HG02798 (cell line): ENCODE data around the gene ABHD3.
"Not testable (repeated sequence)": the region's sequence is repeated elsewhere in the genome, so short reads cannot be mapped to it uniquely, and the experiment has no call there.

Experiments
- ATAC-seq: cut with Tn5 transposase; IDR thresholded peaks from one replicate; pipeline ENCODE4 v1.9.1; 2021; ENCODE audit warnings: mild to moderate bottlenecking; ENCODE audit not compliant: unreplicated experiment, poor library complexity

The ABHD3 gene

DNA sequence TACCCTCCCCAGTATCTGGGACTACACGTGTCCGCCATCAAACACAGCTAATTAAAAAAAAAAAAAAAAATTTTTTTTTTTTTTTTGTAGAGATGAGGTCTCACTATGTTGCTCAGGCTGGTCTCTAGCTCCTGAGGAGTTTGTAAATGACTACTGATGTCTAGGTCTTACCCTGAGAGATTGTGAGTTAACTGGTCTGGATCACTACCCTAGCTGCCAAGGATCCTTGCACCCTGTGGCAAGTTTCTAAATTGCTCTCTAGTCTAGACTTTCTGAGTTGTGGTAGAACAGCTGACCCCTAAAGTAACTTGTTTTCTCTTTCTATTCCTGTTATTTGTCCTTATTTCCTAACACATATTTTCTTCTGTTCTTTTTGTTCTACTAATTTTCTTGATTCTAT is 44.5 kb downstream of the ABHD3 start:
- no peak for ATAC-seq

GRCh38 chr18:21656402-21656801 is 48.2 kb downstream of the ABHD3 start:
- no peak for ATAC-seq

- no peak for ATAC-seq
Measured at GRCh38 chr18:21653361-21653760, 51.2 kb downstream of the ABHD3 start.

DNA sequence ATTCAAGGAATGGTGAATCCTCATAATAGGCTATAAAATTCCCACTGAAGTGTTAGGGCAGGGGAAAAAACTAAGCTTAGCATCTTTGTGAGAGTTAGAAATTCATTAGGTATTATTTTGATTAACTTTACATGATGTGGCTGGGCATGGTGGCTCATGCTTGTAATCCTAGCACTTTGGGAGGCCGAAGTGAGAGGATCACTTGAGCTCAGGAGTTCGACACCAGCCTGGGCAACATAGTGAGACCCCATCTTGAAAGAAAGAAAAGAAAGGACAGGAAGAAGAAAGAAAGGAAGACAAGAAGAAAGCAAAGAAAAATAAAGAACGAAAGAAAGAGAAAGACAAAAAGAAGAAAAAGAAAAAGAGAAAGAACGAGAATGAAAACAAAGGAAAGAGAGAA is 52.5 kb downstream of the ABHD3 start:
- ATAC-seq = no peak

DNA sequence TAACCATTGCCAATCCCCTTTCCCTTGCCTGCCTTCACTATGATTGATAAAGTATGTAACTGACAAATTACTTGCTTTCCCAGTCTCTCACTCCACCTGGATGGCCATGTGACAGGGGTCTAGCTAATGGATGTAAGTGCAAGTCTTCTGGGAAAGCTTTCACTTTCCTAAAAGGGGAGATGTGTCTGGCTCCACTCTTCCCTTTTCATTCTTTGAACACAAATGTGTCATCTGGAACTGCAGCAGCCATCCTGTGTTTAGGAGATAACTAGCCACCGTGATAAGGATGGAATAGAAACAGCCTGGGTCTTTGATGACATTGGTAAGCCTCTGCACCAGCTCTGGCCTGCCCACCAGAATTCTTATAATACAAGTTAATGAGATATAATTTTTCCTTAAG is 54.3 kb downstream of the ABHD3 start:
- no peak for ATAC-seq

DNA sequence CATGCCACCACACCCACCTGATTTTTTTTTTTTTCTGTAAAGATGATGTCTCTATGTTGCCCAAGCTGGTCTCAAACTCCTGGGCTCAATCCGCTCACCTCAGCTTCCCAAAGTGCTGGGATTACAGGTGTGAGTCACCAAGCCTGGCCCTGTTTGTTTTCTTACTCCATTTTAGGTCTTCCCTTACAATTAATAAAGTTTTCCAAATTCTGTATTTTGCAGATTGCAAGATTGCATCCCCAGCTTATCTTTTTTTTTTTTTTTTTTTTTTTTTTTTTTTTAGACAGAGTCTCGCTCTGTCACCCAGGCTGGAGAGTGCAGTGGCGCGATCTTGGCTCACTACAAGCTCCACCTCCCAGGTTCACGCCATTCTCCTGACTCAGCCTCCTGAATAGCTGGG is 64.2 kb downstream of the ABHD3 start:
- not testable (repeated sequence) for ATAC-seq

DNA sequence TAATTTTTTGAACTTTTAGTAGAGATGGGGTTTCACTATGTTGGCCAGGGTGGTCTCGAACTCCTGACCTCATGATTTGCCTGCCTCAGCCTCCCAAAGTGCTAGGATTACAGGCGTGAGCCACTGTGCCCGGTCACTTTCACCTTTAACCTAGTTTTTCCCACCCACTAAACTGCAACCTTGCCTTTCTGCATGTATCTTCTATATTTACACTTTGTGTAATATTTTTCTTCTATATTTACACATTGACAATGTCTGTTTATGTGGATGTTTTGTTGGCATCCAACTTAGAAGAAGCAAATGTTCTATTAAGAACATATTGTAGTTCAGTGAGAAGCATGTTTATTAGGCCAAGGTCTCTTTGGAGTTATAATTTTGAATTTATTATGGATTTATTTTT is 65.8 kb downstream of the ABHD3 start:
- no peak for ATAC-seq

DNA sequence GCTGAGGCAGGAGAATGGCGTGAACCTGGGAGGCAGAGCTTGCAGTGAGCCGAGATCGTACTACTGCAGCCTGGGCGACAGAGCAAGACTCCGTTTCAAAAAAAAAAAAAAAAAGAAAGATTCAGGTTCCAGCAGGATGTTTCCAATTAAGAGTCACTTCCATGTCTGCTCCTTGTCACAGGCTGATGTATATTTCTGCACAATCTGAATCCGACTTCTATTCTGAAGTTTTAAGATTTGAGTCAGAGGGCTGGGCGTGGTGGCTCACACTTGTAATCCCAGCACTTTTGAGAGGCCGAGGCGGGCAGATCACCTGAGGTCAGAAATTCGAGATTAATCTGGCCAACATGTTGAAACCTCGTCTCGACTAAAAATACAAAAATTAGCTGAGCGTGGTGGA is 67.8 kb downstream of the ABHD3 start:
- no peak for ATAC-seq

GRCh38 chr18:21634588-21635199 is 69.9 kb downstream of the ABHD3 start:
- ATAC-seq = no peak

GRCh38 chr18:21632393-21632792 is 72.2 kb downstream of the ABHD3 start:
- ATAC-seq = no peak

DNA sequence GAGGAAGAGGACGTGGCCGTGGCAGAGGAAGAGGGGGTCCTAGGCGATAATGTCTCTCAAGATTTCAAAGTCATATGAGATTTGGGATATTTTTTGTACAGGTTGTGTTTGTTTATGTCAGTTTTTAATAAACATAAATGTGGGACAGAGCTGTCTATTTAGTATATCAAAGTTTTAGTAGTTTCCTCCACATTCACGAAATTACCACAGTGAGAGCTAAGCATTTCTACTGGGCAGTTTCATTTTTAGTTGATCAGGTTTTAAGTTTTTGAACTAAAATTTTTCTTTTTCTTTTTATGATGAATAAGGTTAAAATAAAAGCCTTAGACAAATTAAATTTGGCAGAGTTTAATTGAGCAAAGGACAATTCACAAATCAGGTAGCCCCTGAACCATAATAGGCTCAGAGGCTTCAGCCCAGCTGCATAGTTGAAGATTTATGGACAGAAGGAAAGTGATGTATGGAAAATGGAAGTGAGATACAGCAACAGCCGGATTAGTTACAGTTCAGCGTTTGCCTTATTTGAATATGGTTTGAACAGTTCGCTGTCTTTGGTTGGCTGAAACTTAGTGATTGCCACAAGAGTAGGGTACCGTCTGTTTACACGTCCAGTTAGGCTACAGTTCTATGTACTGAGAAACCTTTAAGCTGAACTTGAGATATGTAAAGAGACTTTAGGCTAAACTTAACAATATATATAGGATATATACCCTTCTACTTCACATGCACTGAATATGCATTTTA is 75.3 kb downstream of the ABHD3 start:
- peak; percentile 98 for ATAC-seq

DNA sequence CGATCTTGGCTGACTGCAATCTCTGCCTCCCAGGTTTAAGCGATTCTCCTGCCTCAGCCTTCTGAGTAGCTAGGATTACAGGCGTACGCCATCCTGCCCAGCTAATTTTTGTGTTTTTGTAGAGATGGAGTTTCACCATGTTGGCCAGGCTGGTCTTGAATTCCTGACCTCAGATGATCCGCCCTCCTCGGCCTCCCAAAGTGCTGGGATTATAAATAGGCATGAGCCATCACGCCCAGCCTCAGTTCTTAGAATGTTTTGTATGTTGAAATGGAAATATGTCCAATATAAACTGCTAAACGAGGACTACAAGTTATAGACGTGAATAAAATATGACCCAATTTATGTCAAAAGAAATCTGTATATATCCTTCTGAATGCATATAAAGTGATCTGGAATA is 82.9 kb downstream of the ABHD3 start:
- not testable (repeated sequence) for ATAC-seq

DNA sequence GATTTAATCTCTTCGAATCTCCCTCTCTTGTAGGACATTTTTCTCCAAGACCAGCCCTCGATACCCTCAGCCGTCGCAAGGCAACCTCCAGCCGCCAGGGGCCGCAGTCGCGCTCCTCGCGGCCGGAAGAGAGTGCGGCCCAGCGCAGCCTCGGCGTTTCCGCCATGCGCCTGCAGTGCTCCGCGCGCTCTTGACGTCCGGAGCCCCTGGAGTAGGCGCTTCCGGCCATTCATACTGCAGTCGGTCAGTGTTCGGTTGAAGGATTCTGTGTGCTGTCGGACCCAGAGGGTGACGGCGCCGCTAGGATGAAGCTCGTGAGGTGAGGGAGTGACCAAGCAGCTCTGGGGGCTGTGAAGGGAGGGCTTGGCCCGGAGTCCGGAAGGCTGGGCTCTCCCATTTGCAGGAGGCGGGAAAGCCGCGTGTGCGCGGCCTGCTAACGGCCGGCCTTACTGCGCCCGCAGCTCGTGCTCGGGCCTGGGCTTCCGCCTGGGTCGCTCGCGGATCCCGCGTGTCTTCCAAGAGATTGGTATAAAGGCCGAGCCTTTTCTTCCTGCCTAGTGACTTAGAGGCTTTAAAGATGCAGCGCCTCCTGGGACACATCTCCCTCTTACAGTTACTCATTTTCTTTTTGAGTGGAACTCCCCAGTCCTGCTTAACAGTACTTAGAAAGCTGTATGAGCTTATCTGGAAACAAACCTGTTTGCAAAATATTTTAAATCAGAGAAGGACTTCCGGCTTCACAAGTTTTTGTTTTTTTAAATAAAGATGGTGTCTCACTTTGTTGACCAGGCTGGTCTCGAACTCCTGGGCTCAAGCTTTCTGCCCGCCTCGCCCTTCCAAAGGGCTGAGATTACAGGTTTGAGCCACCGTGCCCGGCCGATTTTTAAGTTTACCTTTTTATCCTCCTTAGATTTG is 92.2 kb downstream of the ABHD3 start, which contains the start of gene SNRPD1:
Gene SNRPD1 (plus strand): TSS at position 190 of the 915 bp plus-strand sequence. CDS start 116 bp downstream, at position 306.
- peak; percentile 99 for ATAC-seq

DNA sequence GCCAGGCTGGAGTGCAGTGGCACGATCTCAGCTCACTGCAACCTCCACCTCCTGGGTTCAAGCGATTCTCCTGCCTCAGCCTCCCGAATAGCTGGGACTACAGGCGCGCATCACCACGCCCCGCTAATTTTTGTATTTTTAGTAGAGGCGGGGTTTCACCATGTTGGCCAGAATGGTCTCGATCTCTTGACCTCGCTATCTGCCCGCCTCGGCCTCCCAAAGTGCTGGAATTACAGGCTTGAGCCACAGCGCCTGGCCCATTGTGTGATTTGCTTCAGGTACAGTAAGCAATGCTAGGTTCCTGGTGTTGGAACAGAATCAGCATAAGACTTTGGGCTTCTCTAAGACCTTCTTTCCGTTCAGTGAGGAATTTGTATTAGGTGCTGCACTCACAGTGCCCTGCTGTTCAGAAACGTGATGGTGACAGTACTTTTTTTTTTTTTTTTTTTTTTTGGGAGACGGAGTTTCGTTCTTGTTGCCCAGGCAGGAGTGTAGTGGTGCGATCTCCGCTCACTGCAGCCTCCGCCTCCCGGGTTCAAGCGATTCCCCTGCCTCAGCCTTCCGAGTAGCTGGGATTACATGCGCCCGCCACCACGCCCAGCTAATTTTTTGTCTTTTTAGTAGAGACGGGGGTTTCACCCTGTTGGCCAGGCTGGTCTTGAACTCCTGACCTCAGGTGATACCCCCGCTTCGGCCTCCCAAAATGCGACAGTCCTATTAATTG is 93.0 kb downstream of the ABHD3 start:
- ATAC-seq = peak; percentile 1

- ATAC-seq = no peak
Measured at GRCh38 chr18:21605213-21605612, 99.4 kb downstream of the ABHD3 start.

- ATAC-seq = no peak
Measured at GRCh38 chr18:21604671-21605070, 99.9 kb downstream of the ABHD3 start.

DNA sequence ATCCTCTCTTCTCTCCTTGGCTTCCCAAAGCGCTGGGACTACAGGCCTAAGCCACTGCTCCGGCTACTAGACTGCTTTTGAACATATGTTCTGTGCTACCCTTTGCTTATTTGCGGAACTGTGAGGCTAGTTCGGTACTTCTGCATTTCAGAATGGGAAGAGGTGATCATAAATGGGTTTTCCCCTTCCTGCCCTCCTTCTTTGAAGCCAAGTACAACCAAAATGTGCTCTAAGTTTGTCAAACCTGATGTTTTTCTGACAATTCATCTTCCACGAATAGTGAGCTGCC is 102.3 kb downstream of the ABHD3 start:
- no peak for ATAC-seq
